ENCODE measurements around the gene VSIG10.
"Not testable (repeated sequence)": the region's sequence is repeated elsewhere in the genome, so short reads cannot be mapped to it uniquely, and the experiment has no call there.

VSIG10 gene

GRCh38 chr12:118103601-118104382 is at the start of gene VSIG10:
Gene VSIG10 (minus strand): TSS chr12:118104011. CDS start chr12:118103671, 340 bp downstream.
- peak in 1 of 3 experiments; percentile 6 for DNase-seq (ENCODE audit: low read depth in 3 of 3)

- no peak for DNase-seq (ENCODE audit: low read depth in 3 of 3)
Measured at GRCh38 chr12:118151755-118152154, 47.9 kb upstream of the VSIG10 start.

- DNase-seq (ENCODE audit: low read depth in 3 of 3) = no peak
Measured at GRCh38 chr12:118150625-118151024, 46.8 kb upstream of the VSIG10 start.

DNA sequence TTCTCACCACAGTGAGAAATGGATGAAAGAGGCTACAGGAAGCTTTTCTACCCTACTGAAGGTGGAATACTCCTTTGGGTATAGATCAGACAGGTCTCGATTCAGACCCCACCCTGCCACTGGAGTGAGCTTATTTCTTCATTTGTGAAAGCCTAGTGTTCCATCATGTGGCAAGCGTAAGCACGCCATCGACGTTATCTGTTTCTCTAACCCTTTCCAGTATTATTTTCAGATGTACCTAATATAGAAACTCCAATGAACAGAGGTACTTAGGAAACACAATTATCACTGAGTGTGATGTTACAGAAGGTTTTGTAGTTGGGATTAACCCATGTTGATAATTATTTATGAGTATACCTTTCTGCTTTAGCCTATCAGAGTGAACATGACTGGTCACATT is 44.5 kb upstream of the VSIG10 start:
- no peak for DNase-seq (ENCODE audit: low read depth in 3 of 3)

DNA sequence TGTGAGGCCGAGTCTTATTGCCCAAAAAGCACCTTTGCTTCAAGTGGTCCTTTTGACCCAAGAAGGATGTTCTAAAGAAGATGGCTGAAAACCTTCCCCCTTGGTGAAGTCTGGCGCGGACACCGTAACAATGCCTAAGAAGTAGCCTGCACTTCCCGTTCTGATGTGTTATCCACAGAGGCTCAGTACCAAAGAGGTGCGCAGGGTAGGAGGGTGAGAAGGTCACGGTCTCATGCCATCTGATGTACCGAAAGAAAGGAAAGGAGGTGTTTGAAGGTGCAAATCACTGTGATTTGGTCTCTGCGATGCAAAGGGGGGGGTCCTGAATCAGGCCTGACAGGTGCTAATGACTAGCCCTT is 42.0 kb upstream of the VSIG10 start:
- no peak for DNase-seq (ENCODE audit: low read depth in 3 of 3)

DNA sequence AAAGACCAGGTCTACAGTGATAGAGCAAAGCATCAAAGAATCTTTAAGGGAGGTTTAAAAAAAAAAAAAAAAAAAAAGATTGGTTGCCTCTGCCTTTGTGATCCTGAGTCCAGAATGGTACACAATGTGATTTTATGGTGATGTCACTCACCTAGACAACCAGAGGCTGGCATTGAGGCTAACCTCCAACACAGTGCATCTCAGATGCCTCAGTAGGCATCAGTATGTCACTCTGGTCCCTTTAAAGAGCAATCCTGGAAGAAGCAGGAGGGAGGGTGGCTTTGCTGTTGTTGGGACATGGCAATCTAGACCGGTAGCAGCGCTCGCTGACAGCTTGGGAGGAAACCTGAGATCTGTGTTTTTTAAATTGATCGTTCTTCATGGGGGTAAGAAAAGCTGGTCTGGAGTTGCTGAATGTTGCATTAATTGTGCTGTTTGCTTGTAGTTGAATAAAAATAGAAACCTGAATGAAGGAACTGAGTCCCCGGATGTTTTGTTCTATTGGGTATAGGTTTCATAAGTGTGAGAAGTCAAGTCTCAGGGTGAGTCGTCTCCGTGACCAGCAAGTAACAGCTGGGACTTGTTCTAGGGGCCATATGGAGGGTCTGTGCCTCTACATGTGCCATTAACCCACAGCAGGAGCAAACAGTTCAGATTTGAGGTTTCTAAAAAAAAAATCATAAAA is 41.4 kb upstream of the VSIG10 start:
- no peak for DNase-seq (ENCODE audit: low read depth in 3 of 3)

- no peak for DNase-seq (ENCODE audit: low read depth in 3 of 3)
Measured at GRCh38 chr12:118144499-118144898, 40.7 kb upstream of the VSIG10 start.

DNA sequence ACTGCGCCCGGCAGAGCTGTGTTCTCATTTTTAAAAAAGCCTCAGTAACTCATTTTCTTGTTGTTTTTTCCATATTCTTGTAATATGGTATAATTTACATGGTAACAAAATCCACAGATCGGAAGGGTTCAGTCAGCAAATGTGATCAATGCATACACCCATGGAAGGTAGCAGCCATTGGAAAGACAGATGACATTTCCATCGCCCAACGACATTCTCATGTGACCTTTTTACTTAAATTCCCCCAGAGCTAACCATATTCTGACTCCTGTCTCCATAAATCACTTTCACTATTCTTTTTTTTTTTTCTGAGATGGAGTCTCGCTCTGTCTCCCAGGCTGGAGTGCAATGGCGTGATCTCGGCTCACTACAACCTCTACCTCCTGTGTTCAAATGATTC is 37.0 kb upstream of the VSIG10 start:
- no peak for DNase-seq (ENCODE audit: low read depth in 3 of 3)

DNA sequence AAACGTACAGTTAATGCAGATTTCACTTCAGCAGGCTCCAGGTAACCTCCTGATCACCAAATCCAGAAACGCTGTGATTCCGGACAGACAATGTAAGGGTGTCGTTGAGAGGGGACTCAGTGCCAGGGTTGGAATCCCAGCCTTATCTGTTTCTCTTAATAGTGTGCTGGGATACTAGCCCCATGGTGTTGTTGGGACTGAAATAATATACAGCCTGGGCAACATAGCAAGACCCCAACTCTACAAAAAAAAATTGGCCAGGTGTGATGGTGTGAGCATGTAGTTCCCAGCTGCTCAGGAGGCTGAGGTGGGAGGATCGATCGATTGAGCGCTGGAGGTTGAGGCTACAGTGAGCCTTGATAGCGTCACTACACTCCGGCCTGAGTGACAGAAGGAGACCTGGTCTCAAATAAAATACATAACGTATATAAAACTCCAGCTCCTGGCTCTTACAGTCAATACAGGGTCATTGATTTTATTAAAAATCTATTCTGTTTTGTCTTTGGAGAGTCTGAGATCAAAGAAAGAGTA is 33.4 kb upstream of the VSIG10 start:
- no peak for DNase-seq (ENCODE audit: low read depth in 3 of 3)

GRCh38 chr12:118136559-118137003 is 32.8 kb upstream of the VSIG10 start:
- peak in 2 of 3 experiments; percentile 12 to 26 for DNase-seq (ENCODE audit: low read depth in 3 of 3)

- peak; percentile 83 to 88 (median 84) for DNase-seq (ENCODE audit: low read depth in 3 of 3)
Measured at GRCh38 chr12:118135788-118136558, 32.2 kb upstream of the VSIG10 start, which contains the start of gene PEBP1. Gene PEBP1 (plus strand): TSS chr12:118136124. CDS start chr12:118136210, 86 bp downstream.

DNA sequence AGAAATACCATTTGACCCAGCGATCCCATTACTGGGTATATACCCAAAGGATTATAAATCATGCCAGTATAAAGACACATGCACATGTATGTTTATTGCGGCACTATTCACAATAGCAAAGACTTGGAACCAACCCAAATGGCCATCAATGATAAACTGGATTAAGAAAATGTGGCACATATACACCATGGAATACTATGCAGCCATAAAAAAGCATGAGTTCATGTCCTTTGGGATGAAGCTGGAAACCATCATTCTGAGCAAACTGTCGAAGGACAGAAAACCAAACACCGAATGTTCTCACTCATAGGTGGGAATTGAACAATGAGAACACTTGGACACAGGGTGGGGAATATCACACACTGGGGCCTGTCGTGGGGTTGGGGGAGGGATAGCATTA is 25.6 kb upstream of the VSIG10 start:
- not testable (repeated sequence) for DNase-seq (ENCODE audit: low read depth in 3 of 3)

- DNase-seq (ENCODE audit: low read depth in 3 of 3) = no peak
Measured at GRCh38 chr12:118127867-118128266, 24.1 kb upstream of the VSIG10 start.

DNA sequence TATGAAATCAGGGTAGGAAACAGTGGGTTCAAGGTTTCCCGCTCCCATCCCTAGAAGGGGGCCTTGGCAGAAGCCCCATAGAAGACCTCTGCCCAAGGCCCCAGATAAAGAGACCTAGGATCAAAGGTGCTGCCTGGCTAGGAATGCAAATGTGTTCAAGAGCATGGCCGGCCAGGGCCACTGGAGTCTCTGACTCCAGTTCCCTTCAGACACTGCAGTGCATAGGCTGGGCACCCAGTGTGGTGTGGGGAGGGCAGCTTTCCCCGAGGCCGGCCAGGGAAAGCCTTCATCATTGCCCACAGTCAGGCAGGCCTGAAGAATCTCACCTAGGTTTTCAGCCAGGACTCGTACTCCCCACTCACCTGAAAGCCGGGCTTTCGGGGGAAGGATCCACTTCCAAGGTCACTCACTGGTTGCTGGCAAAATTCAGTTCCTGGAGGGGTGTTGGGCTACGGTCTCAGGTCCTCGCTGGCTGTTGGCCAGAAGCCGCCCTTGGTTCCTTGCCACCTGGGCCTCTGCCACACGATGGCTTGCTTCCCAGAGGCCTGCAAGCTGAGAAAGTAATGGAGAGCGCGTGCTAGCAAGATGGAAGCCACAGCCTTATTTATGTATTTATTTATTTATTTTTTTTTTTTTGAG is 22.4 kb upstream of the VSIG10 start:
- no peak for DNase-seq (ENCODE audit: low read depth in 3 of 3)

DNA sequence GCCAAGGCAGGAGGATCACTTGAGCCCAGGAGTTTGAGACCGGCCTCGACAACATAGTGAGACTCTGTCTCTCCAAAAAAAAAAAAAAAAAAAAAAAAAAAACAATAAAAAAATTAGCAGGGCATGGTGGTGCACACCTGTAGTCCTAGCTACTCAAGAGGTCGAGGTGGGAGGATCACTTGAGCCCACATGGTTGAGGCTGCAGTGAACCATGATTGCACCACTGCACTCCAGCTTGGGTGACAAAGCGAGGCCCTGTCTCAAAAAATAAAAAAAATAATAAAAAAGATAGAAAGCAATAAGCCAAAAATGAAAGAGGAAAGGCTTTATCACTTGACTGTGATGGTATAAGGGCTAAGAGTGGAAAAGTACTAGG is 21.9 kb upstream of the VSIG10 start:
- DNase-seq (ENCODE audit: low read depth in 3 of 3) = no peak

DNA sequence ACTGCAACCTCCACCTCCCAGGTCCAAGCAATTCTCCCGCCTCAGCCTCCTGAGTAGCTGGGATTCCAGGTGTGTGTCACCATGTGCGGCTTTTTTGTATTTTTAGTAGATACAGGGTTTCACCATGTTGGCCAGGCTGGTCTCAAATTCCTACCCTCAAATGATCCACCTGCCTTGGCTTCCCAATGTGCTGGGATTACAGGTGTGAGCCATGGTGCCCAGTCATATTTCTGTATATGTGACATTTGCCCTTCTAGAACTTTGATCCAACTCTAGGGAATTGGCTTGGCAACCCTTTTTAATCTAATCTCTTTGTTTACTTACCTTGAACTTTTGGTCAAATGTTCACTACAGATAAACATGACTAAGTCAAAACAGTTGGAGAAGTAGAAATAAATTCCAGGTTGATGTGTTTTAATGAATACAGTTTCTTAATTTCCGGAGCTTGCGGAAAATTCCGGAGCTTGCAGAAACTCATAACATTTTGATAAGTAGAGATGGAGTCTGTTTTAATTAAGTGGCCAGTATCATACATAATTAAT is 20.6 kb upstream of the VSIG10 start:
- DNase-seq (ENCODE audit: low read depth in 3 of 3) = no peak

DNA sequence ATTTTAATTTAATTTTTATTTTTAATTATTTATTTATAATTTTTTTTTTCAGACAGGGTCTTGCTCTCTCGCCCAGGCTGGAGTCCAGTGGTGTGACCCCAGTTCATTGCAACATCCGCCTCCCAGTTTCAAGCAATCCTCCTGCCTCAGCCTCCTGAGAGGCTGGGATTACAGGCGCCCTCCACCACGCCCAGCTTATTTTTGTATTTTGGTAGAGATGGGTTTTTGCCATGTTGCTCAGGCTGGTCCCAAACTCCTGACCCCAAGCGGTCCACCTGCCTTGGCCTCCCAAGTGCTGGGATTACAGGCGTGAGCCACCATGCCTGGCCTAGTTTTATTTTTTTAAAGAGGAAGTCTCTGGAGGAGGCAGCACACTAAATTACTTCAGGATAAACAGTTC is 18.5 kb upstream of the VSIG10 start:
- no peak for DNase-seq (ENCODE audit: low read depth in 3 of 3)

GRCh38 chr12:118120579-118121363 is 17.0 kb upstream of the VSIG10 start:
- peak in 2 of 3 experiments; percentile 23 to 26 for DNase-seq (ENCODE audit: low read depth in 3 of 3)

- no peak for DNase-seq (ENCODE audit: low read depth in 3 of 3)
Measured at GRCh38 chr12:118119449-118119879, 15.7 kb upstream of the VSIG10 start.

DNA sequence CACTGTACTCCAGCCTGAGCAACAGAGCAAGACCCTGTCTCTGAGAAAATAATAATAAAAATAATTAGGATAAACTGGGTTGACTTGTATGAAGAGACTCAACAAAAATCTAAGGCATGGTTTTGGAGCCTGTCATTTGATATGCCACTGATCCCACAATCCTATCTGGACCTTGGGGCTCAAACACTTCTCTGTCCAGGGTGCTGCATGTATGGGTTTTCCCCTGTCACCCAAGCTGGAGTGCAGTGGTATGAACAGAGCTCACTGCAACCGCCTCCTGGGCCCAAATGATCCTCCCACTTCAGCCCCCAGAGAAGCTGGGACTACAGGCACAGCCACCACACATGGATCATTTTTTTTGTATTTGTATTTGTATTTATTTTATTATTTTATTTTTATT is 5.3 kb upstream of the VSIG10 start:
- no peak for DNase-seq (ENCODE audit: low read depth in 3 of 3)

Measured in stimulated activated CD4-positive, alpha-beta T cell treated with anti-CD3 and anti-CD28 coated beads, TNF-alpha, amount 100 ng/mL, for 4 hours (primary cell).